Mammary epithelial cell (primary cell): ENCODE data around the gene ITPKB.

Experiments
- EZH2 ChIP-seq: IDR thresholded peaks from 2 replicates; pipeline ENCODE4 v1.6.1; 2012; ENCODE audit warnings: low read length, inconsistent platforms, borderline replicate concordance
- TF ChIP-seq, protein P1 (sequence below), 2 donors: IDR thresholded peaks in 1 of 2; conservative IDR thresholded peaks in 1 of 2; 2 replicates each; pipeline ENCODE4 v1.5.1; 2011 to 2012; ENCODE audit warnings: inconsistent platforms in 2 of 2, low read length in 2 of 2, mild to moderate bottlenecking in 2 of 2, control low read depth in 1 of 2, low read depth in 1 of 2; ENCODE audit not compliant: insufficient read depth in 1 of 2; ENCODE audit errors: extremely low read depth in 1 of 2

- TF ChIP-seq, protein P1, sequence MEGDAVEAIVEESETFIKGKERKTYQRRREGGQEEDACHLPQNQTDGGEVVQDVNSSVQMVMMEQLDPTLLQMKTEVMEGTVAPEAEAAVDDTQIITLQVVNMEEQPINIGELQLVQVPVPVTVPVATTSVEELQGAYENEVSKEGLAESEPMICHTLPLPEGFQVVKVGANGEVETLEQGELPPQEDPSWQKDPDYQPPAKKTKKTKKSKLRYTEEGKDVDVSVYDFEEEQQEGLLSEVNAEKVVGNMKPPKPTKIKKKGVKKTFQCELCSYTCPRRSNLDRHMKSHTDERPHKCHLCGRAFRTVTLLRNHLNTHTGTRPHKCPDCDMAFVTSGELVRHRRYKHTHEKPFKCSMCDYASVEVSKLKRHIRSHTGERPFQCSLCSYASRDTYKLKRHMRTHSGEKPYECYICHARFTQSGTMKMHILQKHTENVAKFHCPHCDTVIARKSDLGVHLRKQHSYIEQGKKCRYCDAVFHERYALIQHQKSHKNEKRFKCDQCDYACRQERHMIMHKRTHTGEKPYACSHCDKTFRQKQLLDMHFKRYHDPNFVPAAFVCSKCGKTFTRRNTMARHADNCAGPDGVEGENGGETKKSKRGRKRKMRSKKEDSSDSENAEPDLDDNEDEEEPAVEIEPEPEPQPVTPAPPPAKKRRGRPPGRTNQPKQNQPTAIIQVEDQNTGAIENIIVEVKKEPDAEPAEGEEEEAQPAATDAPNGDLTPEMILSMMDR (conservative IDR thresholded peaks at IDR 0.05 in 1 of 2, IDR thresholded peaks at IDR 0.05 in 1 of 2; ENCODE audit: extremely low read depth in 1 of 2, insufficient read depth in 1 of 2, low read depth in 1 of 2, low read length in 2 of 2): no peak
- no peak for TF ChIP-seq EZH2
Observed at GRCh38 chr1:226784081-226785049, 45.3 kb upstream of the ITPKB start.
